GM12874 (cell line): ENCODE data around the gene RASGRF2.

ENCODE experiments used
- TF ChIP-seq, protein P1 (sequence below): IDR thresholded peaks from 2 replicates; pipeline ENCODE4 v1.5.1; 2011; ENCODE audit warnings: low read depth, mild to moderate bottlenecking, control low read depth, low read length, moderate library complexity; ENCODE audit not compliant: insufficient read depth

Gene RASGRF2

DNA sequence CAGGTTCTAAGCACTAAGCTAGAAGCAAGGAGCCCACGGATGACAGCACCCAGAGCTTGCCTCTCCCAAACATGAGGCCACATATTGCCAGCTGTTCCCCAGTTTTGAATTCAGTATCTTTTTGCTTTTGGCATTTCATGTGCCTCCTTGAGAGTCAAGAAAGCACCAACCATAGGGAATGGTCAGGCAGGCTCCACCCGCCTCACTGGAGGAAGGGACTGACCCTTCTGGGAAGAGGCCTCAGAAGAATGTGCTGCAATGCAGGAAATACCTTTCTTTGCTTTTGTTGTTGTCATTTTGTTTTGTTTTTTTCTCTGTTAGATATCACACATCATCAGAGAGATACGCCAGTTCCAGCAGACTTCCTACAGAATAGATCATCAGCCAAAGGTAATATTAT, 259.2 kb downstream of the RASGRF2 start:
- TF ChIP-seq, protein P1, sequence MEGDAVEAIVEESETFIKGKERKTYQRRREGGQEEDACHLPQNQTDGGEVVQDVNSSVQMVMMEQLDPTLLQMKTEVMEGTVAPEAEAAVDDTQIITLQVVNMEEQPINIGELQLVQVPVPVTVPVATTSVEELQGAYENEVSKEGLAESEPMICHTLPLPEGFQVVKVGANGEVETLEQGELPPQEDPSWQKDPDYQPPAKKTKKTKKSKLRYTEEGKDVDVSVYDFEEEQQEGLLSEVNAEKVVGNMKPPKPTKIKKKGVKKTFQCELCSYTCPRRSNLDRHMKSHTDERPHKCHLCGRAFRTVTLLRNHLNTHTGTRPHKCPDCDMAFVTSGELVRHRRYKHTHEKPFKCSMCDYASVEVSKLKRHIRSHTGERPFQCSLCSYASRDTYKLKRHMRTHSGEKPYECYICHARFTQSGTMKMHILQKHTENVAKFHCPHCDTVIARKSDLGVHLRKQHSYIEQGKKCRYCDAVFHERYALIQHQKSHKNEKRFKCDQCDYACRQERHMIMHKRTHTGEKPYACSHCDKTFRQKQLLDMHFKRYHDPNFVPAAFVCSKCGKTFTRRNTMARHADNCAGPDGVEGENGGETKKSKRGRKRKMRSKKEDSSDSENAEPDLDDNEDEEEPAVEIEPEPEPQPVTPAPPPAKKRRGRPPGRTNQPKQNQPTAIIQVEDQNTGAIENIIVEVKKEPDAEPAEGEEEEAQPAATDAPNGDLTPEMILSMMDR: no peak

DNA sequence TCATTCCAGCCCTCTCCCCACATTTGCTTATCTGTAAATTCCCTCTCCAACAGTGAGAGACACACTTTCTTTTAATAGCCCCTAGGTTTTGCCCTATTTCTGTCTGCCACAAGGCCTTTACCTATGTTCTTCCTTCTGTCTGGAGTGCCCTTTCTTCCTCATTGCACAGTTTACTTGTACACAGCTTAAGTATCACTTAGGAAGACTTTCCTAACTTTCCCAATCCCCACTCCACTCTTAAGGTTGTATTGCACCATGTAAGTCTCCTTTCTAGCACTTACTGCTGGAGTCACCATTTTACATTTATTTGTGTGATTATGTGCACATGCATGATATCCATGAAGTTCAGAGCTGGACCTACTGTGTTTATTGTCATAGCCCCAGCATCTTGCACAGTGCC, 262.1 kb downstream of the RASGRF2 start:
- TF ChIP-seq, protein P1: no peak

GRCh38 chr5:81225463-81225862, 265.3 kb downstream of the RASGRF2 start:
- TF ChIP-seq, protein P1: no peak

GRCh38 chr5:81226286-81226685, 266.1 kb downstream of the RASGRF2 start:
- TF ChIP-seq, protein P1: no peak

GRCh38 chr5:81226949-81227348, 266.8 kb downstream of the RASGRF2 start:
- TF ChIP-seq, protein P1: no peak

- TF ChIP-seq, protein P1: no peak
Observed at GRCh38 chr5:81228084-81228483, 267.9 kb downstream of the RASGRF2 start.

DNA sequence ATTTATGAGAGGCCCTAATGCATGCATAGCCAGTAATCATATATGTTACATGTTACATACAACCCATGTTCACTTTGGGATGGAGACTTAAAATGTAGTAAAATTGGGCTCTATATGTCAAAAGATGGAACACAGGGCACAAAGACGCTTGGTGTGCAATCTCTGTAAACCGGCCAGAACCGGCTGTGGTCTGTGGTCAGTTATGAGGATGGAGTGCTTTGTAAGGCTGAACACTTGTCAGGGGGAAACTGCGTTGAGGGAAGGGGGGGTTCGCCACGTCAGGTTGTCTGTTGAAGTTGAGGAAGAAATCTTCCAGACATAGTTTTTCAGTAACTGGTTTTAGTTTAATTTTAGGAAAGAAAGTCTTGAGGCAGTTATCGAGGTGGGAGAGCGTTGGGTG, 270.3 kb downstream of the RASGRF2 start:
- TF ChIP-seq, protein P1: no peak
